NCI-H2107 treated with DMSO at 0.1 percent for 48 hours (cell line): ENCODE measurements around the gene DES.

Experiments used
- DNase-seq: peaks from one replicate; lab custom pipeline; 2025; ENCODE audit not compliant: unreplicated experiment; lab: John Stamatoyannopoulos, UW

DES gene

DNA sequence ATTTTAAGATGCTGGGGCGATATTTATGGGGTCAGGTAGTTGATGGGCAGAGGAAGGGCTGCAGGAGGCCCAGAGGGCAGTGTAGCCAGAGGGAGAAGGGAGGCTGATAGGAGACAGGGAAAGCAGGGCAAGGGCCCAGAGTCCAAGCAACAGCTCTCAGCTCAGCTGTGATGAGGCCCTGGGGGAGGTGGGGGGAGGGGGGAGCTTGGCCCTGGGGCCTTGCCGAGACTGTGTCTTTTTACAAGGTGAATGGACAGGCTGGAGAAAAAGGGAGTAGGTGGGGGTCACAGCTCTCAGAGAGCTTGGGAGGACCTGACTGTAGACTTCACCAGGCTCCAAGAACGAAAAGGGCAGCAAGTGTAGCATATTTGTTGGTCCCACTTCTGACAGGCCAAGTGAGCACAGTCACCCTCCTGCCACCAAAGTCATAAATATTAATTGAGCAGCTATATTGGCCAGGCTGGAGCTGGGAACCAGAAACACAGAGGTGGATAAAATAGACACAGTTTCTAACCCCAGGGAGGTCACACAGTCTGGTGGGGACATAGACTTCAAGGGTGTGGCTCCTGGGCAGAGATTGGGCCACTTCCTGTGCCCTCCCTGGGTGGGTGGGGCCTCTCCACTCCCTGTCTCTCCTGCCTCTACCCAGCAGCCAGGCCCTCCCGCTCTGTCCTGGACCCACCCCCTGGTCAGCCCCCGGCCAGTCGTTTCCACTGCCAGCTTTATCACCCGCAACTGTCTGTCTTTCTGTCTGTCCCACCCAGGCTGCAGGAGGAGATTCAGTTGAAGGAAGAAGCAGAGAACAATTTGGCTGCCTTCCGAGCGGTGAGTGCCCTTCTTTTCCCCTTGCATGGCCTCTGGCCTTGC, 1.4 kb downstream of the DES start:
- DNase-seq = no peak

DNA sequence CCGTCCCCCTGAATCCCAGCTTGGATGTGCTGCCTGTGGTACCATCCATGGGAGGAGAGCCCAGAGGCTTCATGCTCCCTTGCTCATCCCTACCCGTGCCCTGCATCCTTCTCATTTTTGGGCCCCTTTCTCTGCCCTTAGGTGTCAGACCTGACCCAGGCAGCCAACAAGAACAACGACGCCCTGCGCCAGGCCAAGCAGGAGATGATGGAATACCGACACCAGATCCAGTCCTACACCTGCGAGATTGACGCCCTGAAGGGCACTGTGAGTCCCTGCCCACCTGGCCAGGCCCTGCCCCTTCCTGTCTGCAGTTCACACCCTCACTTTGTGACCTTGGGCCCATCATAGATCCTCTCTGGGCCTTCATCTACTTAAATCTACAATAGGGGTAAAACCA, 2.5 kb downstream of the DES start:
- no peak for DNase-seq

DNA sequence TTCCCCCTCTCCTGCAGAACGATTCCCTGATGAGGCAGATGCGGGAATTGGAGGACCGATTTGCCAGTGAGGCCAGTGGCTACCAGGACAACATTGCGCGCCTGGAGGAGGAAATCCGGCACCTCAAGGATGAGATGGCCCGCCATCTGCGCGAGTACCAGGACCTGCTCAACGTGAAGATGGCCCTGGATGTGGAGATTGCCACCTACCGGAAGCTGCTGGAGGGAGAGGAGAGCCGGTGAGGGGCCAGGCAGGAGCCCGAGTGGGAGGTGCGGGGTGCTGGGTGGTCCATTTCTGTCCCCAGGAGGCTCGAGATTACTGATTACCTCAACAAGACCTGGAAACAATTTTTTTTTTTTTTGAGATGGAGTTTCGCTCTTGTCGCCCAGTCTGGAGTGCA, 3.1 kb downstream of the DES start:
- DNase-seq = no peak

DNA sequence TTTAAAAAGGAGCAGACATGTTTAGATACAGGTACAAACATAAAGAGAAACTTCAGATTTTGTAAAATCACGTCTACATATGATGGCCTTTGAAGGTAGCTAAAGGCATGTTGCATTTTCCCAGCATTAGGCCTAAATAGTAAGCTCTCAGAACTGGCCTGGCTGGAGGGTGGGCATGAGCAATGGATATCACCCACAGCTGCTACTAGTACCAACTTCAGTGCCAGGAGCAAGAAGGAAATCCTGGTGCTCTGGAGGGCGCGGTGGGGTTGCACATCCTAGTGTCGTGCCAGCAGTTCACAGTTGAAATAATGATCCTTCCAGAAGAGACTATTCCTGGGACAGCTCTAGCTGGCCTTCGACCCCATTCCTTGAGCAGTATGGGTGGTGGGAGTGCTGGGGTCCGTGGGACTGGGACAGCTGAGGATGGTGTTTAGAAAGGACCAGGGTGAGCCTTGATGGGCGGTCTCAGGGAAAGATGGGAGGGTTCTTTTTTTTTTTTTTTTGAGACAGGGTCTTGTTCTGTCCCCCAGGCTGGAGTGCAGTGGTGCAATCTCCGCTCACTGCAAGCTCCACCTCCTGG, 4.9 kb downstream of the DES start:
- DNase-seq = no peak

DNA sequence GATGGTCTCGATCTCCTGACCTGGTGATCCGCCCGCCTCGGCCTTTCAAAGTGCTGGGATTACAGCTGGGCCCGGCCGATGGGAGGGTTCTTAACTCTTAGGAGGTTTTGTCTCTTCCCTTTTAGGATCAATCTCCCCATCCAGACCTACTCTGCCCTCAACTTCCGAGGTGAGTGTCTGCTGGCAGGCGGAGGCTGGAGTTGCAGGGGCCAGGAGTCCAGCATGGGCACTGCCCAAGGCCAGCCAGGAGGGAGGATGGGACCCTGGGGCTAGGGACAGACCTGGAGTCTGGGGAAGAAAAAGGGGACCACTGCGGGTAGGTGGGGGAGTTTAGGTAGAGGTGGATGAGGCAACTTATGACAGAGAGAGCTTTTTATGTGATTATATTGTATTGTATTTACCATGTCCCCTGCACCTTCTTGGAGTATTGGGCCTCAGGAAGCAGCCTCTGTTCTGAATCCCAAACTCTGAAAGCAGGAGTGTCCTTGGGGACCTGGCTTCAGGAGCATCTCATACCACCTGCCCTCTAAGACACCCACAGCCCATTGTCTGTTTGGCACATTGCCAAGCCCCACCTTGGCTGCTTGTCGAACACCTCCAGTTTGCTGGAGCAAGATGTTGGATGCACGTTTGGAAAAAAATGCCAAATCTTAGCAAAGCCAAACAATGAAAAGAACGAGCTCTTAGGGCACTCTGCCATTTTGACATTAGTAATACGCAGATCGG, 5.6 kb downstream of the DES start:
- DNase-seq = no peak

DNA sequence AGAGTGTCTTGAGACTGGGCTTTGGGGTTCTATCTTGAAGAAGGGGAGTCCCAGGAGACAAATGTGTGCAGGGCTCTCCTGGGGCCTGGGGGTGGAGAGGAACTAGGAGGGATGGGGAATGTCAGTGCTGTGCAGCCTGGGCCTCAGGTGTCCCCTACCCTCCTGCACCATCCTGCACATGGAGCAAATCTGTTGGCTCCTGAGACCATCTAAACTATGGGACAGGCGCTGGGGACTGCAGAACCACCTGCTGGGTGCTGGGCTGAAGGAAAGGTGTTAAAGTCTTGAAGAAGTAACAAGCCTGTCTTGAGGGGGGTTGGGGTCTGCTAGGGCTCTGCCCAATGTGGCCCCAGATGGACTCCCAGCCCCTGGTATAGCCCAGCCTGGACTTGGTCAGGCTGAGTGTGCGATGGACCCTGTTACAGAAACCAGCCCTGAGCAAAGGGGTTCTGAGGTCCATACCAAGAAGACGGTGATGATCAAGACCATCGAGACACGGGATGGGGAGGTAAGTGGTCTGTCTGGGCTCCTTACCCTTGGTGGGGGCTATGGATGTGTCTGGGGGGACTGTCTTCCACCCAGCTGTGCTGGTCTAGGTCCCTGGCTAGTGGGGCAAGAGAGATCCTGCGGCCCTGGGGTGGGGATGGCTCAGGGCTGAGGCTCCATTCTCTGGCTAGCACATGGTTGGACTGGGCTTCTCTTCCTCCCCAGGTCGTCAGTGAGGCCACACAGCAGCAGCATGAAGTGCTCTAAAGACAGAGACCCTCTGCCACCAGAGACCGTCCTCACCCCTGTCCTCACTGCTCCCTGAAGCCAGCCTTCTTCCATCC, 7.3 kb downstream of the DES start:
- no peak for DNase-seq

DNA sequence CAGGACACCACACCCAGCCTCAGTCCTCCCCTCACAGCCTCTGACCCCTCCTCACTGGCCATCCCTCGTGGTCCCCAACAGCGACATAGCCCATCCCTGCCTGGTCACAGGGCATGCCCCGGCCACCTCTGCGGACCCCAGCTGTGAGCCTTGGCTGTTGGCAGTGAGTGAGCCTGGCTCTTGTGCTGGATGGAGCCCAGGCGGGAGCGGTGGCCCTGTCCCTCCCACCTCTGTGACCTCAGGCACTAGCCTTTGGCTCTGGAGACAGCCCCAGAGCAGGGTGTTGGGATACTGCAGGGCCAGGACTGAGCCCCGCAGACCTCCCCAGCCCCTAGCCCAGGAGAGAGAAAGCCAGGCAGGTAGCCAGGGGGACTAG, 7.9 kb downstream of the DES start:
- no peak for DNase-seq

DNA sequence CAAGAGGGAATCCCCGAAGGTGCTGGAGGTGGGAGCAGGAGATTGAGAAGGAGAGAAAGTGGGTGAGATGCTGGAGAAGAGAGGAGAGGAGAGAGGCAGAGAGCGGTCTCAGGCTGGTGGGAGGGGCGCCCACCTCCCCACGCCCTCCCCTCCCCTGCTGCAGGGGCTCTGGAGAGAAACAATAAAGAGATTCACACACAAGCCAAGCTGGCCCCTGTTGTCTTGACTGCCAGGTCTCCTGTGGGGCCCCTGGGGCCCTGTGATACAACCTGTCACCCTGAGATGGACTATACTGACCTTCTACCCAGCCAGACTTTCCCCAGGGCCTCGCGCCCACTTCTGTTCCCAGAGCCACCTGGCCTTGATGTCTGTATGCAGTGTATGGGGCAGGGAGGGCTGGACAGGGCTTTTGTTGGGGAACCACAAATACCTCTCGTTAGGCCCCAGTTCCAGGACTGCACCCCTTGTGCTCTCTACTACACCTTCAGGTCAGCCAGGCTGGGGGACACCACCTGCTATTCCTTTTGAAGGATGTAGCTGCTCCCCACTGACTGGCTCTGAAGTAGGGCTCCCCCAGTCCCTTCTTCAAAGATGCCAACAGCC, 8.5 kb downstream of the DES start:
- no peak for DNase-seq

DNA sequence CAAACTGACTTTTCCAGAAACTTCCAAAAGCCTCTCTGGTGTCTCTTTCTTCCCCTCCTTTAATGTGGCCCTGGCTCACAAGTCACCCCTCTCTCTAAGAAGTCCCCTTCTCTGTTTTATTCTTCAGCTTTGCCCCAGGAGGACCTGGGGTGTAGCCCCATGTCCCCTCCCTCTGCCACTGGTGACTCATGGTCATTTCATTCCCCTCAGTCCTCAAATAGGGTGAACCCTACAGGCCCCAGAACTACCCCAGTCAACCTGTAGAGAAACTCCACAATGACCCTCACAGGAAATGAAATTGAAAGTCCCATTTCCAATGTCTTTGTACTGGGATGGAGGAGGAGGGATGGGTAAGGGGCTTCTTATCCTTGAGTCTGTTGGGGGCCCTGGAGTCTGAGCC, 10.3 kb downstream of the DES start:
- no peak for DNase-seq

DNA sequence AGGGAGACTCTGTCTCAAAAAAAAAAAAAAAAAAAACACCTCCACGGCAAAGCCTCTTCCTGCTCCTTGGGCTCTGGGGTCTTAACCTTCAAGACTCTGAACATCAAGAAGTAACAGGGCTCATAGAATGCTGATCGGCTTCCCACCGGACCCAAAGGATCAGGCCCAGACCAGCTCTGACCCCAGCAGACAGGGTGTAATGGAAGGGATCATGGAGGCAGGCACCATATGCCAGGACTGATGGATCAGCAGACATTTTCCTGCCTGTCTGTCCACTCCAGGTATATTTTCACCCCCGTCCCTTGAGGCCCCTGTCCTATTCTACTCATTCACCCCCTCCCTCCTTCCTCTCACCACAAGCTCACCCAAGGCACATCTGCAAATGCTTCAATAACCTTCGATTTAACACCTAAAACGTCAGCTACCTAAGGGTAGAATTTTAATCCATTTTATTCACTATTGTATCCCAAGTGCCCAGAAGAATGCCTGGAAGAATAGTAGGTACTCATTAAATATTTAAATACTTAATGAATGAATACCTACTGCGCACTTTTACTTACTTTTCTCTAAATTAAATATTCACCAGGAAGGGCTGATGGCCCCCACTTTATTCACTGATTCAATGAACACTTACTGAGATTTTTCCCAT, 11.9 kb downstream of the DES start:
- DNase-seq = no peak

DNA sequence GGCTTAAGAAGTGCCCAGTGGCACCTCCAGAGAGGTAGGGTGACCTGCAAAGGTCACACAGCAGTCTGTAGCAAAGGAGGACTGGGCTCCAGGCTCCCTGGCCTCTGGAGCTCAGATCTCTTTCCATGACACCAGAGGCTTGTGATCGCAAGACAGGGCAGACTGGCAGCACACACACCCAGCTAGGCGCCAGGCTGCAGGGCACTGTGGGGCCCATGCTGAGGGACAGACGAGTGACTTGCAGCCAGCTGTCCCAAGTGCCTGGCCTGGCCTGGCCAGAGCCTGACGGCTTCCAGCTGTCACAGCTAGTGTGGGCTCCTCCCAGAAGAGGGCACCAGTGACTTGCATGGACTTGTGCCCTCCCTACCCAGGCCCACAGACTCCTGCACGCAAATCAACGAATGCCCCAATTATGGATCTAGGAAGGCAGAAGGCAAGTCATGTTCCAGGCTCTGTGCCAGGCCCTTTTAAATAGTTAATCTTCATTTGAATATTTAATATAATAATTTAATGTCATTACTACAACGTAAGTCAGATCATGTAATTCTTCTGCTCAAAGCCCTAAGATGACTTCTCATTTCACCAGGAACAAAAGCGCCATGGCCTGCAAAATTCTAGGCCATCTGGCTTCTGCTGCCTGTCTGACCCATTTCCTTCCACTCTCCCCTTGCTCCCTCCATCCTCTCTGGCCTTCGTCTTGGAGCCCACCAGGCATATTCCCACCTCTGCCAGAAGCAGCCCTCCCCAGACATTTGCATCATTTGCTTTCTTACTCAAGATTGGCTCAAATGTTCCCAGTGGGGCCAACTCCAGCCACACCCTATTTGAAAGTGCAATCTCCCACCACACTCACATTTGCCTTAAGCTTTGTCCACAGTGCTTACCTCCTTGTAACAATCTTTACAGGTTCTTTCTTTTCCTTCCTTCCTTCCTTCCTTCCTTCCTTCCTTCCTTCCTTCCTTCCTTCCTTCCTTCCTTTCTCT, 12.7 kb downstream of the DES start:
- DNase-seq = no peak

DNA sequence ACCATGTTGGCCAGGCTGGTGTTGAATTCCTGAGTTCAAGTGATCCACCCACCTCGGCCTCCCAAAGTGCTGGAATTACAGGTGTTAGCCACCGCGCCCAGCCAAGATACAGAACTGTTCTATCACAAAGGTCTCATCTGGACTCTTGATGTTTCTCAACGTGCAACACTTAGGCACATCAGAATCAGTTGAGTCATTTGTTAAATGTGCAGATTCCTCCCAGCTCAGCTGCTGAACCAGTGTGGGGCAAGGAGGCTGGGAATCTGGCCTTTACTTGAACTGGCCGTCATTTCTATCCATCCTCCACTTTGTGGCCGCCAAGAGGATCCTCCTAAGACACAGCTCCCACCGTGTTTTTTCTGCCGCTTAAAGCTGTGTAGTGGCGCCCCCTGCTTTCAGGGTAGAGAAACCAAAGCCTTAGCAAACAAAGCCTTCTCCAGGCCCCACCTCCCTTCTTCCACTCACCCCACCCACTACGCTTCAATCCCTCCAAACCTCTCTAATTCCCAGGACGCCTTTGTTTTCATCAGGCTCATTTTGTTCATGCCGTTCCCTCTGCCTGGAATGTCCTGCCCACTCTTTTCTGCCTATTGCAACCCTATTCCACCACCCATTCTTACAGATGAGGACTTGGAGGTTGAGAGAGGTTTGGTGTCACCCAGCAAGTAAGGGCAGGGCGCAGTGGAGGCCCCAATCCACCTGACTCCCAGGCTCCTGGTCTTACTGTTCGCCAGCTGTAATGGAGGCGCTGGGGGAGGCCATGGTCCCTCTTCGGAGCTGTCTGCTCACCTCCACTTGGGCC, 15.7 kb downstream of the DES start:
- DNase-seq = no peak

DNA sequence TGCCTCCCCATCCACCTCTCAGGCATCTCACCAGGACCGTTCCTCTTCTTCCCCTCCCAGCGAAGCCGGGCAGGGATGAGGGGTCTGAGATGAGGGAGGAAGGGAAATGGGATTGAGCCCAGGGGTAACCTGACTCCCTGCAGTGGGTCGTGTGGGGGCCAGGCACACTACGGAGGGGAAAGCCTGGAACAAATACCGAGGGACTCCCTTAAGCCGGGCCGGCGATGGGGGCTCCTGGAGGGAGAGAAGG, 16.2 kb downstream of the DES start:
- no peak for DNase-seq

DNA sequence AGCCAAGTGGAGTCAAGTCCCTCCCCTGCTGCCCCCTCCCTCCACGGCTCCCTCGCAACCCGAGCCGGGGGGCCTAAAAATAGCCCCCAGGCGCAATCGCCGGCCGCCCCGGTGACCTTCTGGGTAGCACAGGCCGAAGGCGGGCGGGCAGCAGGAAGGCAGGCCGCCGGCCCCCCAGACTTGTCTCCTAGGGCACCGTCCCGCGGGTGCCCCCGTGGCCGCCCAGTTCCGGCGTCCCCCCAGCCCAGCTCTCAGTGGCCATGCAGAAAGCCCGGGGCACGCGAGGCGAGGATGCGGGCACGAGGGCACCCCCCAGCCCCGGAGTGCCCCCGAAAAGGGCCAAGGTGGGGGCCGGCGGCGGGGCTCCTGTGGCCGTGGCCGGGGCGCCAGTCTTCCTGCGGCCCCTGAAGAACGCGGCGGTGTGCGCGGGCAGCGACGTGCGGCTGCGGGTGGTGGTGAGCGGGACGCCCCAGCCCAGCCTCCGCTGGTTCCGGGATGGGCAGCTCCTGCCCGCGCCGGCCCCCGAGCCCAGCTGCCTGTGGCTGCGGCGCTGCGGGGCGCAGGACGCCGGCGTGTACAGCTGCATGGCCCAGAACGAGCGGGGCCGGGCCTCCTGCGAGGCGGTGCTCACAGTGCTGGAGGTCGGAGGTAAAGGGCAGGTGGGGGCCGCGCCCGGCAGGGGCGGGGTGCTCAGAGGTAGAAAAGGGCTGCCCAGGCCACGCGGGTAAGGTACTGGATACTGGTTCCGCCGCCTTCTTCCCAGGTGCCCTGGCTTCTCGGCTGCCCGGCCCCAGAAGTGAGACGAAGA, 16.7 kb downstream of the DES start, which contains the start of gene SPEG:
Gene SPEG (plus strand): TSS at position 126 of the 808 bp plus-strand sequence. CDS start 135 bp downstream, at position 261.
- no peak for DNase-seq

DNA sequence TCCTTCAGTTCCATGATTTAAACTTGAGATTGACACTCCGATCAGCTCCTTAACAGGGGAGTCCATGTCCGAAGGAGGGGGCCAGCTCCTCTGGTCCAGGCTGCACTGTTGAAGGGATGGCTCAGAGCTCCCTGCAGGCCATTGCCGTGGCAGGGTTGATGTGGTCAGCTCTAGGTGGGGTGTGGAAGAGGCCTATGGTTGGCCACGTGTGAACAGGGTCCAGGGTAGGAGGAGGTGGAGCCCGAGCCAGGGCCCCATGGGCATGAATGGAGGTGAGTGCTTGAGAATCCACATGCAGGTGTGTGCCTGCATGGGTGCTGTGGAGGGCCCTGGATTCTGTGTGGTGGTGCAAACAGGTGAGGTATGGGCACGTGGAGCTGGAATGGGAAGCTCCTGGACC, 17.5 kb downstream of the DES start:
- DNase-seq = no peak

DNA sequence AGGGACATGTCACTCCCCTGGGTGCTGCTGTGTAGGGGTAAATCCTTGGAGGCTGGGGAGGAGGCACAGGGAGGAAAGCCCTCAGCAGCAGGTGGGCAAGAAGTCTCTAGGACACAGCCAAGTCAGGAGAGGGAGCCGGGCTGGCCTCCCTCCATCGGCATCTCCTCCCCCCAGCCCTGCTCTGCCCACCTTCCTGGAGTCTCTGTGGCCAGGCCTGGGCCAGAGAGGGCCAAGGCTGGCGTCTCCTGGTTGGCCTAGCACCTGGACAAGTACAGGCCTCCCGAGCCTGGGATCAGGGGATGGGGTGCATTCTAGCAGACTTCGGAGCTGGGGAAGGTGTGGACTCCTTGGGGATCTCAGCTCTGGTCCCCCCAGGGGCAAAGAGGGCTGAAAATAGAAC, 18.3 kb downstream of the DES start:
- no peak for DNase-seq

DNA sequence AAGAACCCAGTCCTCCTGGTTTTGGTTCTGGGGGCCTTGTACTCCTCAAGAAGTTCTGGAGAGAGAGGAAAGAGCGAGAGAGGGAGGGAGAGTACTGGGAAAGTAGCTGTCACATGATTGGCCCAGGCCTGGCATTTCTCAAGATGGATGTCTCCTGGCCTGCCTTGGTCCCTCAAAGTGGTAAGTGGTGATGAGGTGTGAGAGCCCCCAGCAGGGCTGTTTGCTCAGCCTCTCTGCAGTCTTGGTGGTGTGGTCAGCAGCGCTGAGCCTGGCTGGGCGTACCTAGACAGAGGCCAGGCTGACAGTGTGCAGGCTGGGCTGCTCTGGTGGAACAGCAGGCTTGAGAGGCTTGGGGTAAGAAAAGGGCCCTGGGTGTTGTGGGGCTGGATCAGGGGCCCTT, 19.0 kb downstream of the DES start:
- no peak for DNase-seq

DNA sequence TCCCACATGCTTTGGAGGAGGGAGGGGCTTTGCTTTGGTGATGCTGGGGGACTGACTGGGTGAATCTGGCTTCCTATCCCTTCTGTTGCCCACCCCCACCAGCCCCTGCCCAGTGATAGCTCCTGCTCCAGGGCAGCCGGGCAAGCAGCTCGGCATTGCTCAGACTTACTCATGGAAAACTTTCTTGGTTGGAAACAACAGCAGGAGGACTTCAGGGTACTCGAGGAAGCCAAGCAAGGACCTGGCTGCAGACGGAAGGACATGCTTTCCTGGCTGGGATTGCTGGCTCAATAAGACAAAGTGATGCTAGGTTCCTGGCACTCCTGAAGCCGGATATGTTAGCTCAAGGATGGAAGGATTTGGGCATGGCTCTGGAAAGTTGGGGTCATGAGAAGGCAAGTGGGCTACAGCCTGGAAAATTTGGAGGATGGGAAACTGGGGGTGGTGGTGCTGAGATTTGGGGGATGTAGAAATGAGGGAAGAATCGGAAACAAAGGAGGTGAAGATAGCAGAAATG, 19.6 kb downstream of the DES start:
- no peak for DNase-seq
